CD4-positive, alpha-beta T cell treated with Interleukin-12 subunit alpha and Interleukin-12 subunit beta, for 1 hour (primary cell): Measurements from ENCODE around the gene TNFRSF14.

Source experiments
- DNase-seq: peaks from one replicate; pipeline ENCODE4 v3.0.0-alpha.2; 2020

The TNFRSF14 gene

DNA sequence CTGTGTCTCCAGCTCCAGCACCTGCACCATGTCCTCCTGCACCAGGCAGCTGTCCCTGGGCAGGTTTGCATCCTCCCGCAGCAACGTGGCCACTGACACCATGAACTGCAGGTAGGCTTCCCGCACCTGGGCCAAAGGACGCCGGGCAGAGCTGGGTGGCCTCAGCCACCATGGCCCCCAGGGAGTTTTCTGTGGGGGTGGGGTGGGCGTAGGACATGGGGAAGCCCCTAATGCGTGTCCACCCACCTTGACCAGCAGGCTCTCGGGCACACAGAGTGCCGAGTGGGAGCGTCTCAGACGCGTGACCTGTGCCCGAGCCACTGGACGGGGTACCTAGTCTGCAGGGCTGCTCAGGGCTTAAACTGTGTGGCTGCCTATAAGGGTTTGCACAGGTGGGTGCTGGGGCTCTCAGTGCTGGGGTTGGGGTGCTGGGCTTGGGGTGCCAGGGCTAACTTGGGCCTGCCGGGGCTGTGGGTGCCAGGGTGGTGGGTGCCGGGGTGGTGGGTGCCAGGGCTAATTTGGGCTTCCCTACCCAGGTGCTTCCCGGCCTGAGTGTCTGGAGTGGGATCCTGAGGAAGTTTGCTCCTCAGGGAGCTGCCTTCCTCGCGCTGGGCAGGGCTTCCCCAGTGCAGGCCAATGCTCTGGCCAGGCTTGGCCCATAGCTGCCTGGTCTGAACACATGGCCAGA lies 48.1 kb downstream of the TNFRSF14 start:
- DNase-seq = no peak

DNA sequence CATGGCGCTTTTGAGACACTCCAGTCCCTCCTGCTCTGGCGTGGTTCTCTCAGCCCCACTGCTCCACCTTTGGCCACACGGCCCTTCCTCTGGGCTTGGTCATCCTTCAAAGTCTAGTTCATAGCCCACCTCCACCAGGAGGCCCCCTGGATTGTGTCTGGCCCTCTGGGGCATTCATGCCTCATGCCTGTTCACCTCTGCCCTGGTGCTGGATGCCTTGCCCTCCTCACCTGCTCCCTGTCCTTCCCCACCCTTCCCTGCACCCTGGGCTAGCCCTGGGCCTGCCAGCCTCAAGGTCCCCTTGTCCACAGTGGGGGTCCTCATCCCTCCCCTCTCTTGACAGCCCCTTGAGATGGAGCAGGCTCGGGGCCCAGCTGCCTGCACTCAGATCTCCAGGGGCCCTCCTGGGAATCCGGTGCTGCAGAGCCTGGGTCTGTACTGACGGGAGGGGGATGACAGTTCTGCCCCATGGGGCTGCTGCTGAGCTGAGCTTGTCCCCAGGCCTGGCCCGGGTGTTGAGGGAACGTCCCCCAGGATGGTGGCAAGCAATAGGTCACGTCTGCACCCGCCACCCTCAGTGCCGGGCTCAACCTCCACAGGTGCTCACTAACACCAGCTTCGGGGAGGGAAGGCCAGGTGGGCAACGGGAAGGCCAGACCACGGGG lies 48.8 kb downstream of the TNFRSF14 start:
- DNase-seq = no peak

DNA sequence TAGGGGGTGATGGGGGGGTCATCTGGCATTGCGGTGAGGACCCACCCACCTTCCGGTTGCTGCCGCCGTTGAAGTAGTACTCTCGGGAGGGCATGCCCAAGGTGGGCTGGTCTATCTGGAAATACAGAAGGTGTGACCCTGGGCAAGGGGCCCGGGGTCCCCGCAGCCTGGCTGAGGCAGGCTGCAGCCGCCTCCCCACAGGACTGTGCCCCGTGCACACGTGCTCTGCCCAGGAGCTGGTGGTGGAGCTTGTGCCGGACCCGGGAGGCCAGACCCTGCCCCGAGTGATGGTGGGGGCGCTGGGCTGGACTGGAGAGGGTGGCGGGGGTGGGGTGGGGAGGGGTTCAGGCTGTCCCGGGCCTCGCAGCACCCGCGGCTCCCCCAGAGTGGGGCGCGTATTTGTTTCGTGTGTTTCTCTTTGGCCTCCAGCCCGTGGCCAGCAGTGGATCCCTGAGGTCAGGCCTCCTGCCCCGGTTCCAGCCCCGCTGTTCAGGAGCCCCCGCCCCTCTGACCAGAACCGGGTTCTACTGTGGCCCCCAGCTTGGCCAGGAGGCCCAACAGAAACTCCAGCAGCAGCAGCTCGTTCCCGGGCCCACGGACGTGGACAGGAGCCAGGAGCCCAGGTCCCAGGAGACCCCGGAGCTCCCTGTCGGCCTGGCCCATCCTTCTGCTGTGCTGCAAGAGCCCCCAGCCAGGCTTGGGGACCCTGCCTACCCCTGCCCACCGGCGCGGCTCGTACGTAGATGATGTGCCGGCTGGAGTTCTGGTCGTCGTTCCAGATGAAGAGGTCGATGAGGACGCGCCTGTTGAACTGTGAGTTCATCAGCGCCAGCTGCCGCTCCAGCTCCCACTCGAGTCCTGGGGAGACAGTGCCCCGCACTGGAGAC lies 49.6 kb downstream of the TNFRSF14 start:
- DNase-seq = no peak

DNA sequence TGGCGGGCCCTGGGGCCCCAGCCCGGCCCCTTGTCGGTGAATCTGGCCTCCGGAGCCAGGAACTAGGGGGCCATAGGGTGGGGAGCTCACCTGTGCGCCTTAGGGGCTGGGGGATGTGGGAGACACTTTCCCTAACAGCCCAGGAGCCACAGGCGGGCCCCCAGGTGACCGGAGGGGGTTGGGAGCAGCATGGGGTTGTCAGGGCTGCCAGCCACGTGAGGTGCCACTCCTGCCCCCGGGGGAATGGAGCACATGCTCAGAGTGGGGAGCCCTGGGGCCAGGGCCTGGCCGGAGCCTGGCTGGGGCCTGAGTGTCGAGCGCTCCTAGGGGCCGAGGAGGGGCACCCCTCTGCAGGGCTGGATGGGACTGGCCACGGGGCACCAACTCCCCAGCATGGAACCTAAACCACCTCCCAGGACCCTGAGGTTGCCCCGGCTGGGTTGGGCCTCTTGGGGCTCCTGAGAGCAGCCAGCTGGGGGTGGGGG lies 50.3 kb downstream of the TNFRSF14 start:
- DNase-seq = no peak

DNA sequence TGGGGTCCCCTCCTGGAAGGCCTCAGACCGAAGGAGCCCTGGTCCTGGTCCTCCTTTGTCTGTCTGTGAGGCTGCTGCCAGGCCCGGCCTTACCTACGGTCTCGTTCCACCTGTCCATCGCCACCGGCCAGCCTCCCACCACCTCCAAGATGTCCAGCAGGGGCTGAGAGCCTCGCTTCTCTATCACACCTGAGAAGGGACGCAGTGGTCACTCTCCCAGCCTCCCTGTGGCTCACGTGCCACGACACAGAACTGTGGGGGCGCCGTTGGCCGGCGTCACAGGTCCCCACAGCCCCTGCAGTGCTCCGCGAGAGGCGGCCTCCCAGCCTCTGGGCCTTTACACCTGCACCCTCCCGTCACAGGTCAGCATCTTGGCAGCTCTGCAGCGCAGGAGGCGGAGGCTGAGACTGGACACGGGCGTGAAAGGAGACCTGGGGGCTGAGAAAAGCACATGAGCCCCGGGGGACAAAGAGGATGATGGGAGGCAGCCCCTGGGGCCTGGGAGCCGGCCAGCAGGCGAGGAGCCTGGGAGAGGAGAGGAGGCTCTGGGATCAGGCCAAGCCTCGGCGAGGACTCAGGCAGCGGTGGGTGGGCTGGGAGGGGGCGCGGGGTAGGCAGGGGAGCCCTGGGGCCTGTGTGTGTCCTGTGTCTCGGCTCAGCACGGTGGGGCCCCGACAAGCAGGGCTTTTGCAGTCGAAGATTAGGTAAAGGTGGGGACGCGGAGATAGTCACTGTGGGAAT lies 50.9 kb downstream of the TNFRSF14 start:
- no peak for DNase-seq

DNA sequence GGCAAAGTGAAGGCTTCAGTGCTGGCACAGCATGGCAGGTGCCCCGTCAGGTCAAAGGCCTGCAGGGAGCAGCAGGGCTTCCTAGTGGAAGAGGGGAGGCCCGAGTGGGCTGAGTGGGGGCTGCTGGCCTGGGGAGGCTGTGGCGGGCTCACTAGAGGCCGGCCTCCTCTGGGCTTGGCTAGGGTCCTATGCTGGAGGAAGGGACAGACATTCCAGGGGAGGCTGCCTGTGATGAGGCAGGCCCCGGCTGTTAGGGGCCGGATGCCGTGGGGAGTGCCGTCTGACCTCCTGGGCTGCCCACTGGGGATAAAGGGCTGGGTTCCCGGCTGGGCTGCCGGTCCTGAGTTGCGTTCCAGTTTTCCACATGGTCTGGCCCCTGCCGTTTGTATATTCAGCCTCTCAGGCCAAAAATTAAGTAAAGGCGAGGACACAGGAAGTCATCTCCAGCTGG lies 51.5 kb downstream of the TNFRSF14 start:
- DNase-seq = no peak

DNA sequence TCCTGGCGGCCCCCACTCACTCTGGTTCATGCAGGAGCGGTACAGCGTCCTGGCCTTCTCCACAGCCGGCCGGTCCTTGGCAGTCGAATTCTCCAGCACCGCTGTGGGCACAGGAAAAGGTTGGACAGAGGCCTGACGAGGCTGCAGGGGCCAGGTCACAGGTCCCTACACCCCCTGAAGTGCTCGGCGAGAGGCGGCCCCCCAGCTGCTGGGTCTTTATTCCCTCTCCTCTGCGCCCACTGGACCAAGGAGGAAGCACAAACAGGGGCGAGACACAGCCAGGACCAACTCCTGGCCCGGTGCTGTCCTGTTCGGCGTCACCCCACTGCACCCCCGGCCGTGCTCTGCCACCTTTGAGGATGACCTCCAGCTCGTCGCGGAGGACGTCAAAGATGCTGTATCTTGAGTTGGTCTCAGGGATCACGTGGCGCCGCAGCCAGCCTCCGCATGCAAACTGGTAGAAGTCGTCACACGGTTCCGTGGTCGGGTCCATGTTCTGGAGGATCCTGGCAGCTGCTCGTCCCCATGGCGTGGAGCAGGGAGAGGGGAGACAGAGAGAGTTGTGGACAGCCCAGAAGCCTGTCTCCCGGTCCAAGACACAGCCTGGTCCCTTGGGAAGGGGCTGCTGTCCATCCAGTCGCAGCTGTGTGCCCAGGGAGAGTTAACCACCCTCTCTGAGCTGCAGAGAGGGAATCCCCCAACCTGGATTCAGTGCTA lies 53.3 kb downstream of the TNFRSF14 start:
- DNase-seq = no peak

DNA sequence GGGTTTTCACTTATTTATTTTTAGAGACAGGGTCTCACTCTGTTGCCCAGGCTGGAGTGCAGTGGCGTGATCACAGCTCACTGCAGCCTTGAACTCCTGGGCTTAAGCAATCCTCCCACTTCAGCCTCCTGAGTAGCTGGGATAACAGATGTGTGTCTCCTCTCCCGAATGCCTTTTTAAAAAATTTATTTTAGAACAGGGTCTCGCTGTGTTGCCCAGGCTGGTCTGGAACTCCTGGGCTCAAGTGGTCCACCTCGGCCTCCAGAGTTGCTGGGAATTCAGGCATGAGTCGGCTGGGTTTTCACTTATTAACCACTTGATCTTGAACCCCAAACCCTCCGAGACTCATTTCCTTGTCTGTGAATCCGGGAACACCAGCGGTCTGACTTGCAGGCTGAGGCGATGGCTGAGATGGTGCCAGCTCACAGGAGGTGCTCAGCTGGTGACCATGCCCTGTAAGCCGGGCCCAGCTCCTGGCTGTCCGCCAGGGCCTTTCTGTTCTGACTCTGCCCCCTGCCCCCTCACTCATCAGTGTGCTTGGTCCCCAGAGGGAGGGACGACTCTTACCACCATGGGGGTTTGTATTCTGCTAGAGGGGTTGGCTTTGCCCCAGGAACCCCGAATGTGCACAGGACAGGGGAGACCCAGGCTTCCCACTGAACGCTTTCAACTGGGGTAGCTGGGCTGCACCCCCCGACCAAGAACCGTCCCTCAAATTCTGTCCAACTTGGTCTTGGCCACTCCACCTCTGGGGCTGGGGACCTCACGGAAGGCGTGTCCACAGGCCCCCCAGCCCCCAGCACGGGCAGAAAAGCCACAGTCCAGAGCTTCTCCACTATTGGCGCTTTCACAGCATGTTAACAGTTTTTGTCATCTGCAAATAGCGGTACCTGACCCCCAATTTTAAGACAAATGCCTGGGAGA lies 54.1 kb downstream of the TNFRSF14 start:
- no peak for DNase-seq

DNA sequence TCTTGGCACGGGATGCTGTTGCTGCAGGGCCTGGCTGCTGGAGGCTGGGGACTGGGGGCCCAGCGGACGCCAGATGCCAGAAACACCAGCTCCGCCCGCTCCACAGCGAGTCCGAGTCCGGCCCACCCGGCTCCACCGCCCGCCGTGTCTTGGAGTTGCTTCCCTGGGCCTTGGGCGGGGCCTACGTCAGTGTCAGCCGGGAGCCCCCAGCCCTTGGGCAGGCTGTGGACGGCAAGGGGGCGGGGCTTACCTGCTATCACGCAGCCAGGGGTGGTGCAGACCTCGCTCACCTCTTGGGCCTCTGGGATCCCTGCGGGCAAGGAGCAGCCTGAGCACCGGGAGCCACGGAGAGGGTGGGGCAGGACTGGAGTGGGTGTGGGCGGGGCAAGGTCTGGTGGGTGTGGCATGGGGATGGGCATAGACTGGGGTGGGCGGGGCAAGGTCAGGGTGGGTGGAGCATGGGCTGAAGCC lies 54.9 kb downstream of the TNFRSF14 start:
- no peak for DNase-seq

DNA sequence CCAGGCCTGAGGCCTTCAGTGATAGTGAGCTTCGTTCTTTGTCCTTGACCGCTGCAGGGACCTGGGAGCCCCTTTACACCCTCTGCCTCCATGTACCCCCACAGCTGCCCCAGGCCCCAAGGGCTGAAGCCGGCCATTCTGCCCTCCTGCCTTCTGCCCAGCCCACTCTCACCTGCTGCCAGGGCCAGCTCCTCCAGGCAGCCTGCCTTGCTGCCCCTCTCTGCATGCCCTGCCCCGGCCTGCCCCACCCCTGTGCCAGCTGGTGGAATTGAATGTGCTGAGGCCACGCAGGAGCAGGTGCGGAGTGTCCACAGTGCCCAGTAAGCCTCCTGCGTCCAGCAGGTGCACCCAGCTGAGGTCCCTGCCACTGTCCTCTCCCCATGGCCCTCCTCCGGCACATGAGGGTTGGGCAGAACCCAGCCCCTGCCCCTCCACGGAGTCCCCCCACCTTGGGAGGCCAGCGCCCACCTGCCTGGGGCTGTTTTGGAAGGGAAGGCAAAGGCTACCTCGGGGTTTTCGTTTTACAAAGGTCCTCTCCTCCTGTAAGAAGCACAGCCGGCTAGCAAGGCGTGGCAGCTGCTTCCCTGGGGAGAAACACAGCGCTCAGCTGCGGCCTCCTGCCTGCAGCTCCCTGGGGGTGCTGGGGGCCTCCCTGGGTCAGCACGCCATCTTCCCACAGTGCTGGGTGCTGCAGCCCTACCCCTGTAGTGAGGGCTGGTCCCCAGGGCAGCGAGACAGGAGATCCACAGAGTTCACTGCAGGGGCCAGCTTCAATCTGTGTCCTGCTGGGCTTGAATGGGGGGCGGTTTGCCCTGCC lies 55.7 kb downstream of the TNFRSF14 start:
- no peak for DNase-seq

DNA sequence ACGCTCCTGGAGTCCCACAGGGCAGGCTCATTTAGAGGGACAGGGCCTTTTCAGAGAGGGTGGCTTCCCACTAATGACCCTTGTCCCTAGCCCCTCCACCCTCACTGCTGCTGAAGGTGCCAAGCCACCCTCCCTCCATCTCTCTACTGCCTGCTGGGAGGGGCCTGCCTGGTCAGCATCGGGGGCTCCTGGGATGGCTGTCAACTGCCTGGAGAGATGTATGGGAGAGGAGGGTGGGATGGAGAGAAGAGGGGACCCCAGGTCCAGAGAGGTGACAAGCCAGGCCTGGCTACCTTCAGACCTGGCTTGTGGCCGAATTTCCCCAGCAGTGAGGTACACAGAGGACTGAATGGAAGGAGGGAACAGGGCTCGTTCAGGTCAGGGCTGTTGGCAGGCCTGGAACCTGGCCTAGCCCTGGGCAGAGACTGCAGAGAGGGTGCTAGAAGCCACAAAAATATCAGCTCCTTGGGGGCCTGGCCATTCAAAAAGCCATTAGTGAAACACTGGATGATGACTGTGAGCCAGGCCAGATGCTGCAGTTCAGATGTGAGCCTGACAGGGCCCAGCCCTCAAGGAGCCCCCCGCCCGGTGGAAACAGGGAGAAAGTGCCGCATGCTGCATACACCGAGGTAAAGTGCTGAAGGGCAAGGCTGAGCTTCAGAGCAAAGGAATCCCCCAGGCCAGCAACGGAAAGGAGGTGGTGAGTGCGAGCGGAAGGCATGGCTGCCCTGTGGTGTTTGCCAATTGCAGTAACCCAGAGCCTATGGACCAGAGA lies 56.6 kb downstream of the TNFRSF14 start:
- DNase-seq = no peak
